Measurements from ENCODE around the gene LIPI.
"Not testable (repeated sequence)": the region's sequence is repeated elsewhere in the genome, so short reads cannot be mapped to it uniquely, and the experiment has no call there.

The LIPI gene

DNA sequence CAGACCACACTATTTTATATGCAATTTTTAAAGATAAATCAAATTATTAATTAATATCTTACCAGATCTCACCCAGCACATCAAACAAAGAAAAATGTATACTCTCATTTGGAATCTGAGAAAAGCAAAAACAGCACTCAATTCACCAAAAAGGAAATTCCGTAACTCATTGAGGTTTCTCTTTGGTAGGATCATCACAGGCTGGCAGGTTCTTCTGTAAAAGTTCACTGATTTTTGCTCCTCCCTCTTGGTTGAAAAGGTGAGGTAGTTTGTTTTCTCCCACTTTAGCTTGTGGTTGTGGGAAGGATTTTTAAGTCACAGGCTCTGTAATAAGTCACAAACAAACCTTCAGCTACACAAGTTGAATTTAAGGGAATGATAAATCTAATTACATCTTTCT lies at the start of gene LIPI:
Gene LIPI, minus strand, starts transcription at position 218 of the 400 bp plus-strand sequence. Its CDS starts 110 bp downstream, at position 108.
- DNase-seq: no peak

DNA sequence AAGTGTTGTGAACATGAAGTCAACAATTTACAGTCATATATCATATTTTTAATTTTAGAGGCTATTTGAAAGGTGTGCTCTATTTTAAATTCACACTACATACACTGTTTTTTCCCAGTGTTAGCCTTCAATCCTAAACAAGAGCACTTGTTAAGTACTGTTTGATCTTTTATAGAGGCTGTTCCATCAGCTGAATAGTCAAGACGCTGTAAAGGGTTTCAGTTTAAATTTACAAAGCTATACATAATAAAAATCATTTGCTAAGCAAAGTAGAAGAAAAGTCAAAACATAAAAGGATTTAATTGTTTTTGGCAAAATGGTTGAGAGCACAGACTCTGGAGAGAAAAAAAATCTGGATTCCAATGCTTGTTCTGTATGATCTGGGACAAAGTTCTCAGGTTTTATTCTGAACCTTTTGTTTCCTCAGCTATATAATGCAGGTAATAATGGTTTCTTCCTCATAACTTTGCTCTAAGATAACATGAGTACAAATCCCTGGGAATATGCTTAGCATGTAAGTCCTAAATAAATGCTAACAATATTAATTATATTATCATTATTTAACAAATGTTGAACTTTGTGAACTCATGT lies 49.5 kb upstream of the LIPI start:
- DNase-seq: no peak

DNA sequence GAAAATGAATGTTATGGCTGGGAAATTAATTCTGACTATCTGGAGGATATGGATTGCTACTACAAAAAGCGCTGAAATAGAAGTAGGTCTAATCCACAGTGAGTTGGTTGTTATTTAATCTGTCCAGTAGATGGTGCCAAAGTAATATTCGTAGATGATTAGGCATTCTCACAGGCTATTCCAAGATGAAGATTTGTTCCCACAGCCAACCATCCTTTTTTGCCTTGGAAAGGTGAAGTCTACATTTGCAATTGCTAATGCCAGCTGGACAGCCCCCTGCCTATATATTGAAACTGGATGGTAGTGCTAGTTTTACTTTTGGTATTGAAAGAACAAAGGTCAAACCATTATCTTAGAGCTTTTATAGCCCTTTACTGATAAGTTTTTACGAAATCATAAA lies 49.0 kb upstream of the LIPI start:
- DNase-seq: no peak

DNA sequence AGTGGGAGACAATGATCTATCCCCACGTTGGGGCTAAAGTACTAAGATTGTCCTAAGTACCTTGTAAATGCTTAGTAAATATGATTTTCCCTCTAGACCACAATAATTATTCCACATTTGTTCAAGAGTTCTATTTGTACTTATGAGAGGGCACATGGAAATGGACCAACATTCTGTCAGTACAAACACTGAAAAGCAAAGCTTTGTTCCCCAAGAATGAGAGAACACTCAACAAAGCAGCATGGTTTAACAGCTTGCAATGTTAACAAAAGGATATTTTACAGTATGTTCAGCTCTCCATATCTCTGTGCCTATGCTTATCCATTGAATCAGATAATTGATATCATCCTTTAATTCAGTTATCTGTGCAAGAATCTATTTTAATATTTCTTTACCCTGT lies 40.6 kb upstream of the LIPI start:
- DNase-seq: no peak

DNA sequence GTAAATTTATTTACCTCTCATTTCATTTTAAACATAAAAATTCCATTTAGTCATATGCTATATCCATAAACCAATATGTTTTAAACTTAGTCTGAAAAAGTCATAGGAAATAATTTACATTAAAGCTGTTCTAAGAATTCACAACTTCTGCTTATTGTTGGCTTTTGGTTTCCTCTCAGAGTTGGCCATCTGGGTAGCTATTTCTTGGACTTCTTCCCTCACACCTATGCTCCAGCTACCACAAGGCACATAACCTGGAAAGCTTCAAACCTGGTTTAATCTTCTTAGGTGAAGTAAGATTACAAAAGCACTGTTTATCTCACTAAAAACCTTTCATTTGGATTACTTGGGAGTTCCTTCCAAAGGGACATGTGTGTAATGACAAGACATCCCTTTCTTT lies 35.0 kb upstream of the LIPI start:
- no peak for DNase-seq

DNA sequence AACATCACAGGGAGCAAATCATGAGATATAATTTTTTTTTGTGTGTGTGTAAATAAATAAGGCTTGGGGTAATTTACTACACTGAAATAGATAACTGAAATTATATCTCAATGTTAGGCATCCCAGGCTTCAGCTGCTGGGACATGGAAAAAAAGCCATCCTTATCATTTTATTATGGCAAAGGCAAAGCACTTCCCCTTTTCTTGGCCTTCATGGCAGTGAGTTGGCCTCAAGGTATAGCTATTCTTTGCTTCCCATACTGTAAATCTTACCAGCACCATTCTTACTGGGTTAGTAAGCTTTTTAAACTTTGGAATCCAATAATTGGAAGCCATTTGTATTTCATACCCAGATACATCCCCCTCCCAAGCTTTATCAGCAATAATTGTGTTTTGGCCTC lies 34.2 kb upstream of the LIPI start:
- no peak for DNase-seq

DNA sequence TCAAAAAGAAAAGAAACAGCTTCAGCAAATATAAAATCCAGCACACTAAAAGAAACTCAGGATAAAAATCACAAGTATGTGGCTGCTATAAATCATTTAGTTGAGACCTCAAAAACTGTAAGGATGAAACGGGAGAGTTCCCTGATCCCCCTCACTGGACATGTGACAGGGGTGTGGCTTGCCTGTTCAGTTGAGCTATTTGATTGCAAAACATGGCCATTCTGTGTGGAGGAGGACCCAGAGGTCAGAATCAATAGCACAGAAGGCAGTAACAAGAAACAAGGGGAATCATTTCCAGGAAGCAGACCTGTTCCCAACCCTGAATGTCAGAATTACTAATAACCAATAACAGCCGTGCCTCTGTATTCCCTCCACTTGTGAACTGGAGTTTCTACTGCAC lies 33.1 kb upstream of the LIPI start:
- no peak for DNase-seq

DNA sequence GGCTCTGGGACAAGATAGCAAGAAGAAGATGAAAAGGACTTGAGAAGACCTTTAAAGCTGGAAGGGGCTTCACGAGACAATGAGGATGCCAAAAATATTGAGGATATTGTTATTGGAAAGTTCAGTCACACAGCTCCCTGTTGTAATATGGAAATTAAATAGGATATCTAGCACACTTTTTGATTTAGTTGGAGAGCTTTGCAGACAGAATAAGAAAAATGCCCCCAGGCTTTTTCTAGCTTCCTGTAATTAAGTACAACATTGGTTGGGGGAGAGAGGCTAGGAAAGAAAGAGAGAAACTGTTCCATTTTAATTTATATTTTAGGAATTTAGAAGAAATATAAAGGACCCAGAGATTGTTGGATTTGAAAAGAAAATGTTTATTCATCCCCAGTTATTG lies 32.7 kb upstream of the LIPI start:
- no peak for DNase-seq

DNA sequence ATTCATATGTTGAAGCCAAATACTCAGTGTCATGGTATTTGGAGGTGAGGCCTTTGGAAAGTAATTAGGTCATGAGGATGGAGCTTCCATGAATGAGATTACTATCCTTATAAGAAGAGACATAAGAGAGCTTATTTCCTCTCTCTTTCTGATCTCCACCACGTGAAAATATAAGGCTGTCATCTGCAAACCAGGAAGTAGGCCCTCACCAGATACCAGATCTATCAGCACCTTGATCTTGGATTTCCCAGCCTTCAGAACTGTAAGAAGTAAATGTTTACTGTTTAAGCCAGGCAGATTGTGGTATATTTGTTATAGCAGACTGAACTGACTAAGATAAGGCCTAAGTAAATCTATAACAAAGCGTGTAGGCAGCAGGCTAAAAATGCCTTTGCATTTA lies 30.5 kb upstream of the LIPI start:
- DNase-seq: no peak

DNA sequence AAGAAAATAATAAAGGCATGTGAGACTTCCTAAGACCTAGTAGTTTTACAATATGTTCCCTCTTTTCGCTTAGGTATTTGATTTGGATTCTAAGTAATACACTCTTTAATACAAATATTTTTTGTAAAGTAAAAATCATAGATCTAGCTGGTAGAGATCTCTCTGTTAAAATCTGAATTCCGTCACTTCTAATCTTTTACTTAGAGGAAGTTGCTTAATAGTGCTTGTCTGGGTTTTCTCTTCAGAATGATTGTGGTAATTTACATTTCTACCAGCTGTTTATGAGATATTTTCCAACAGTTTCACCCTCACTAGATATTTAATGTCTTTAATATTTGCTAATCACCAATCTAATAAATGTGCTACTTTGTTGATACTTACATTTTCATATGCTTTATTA lies 28.5 kb upstream of the LIPI start:
- DNase-seq: no peak

DNA sequence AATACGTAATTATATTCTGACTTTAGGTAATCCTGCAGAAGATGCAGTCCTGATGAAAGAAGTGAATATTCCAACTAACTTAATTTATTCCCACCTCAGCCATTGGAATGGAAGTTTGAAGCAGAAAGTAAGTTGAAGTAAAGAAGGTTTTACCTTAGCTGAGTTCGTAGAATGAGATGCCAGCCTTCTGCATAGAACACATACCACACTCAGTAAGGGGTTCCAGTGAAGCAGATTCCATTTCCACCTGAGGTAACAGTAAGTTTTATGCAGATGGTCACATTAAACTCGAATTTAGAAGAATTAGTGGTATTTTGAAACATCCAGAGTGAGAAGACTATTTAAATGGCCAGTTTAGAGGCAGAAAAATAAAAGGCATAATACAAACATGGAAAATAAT lies 25.4 kb upstream of the LIPI start:
- no peak for DNase-seq

DNA sequence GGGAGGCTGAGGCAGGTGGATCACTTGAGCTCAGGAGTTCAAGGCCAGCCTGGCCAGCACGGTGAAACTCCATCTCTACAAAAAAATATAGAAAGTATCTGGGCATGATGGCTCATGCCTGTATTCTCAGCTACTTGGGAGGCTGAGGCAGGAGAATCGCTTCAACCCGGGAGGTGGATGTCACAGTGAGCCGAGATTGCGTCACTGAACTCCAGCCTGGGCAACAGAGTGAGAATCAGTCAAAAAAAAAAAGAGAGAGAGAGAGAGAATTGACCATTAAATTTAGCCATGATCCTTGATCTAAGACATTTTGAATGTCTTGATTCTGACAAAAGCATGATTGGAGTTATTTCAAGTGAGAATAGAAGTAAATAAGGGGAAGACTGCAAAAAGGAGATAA lies 24.3 kb upstream of the LIPI start:
- no peak for DNase-seq

DNA sequence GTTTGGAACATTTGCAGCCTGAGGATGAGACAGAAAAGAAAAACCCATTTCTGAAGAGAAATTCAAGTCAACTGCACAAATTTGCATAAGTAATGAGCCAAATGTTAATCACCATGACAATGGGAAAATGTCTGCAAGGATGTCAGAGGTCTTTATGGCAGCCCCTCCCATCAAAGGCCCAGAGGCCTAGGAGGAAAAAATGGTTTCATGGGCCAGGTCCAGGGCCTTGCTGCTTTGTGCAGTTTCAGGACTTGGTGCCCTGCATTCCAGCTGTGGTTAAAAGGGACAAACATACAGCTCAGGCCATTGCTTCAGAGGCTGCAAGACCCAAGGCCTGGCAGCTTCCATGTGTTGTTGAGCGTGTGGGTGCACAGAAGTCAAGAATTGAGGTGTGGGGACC lies 18.6 kb upstream of the LIPI start:
- DNase-seq: no peak

DNA sequence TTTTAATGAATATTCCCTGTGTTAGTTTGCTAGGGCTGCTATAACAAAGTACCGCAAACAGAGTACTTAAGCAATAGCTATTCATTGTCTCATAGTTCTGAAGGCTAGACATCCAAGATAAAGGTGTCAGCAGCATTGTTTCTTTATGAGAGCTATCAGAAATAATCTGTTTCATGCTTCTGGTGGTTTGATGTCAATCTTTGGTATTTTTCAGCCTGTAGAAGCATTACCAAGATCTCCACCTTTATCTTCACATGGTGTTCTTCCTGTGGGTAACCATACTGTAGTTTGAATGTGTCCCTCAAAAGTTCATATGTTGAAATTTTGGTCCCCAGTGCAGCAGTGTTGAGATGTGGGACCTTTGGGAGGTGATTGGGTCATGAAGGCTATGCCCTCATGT lies 12.6 kb upstream of the LIPI start:
- DNase-seq: no peak

DNA sequence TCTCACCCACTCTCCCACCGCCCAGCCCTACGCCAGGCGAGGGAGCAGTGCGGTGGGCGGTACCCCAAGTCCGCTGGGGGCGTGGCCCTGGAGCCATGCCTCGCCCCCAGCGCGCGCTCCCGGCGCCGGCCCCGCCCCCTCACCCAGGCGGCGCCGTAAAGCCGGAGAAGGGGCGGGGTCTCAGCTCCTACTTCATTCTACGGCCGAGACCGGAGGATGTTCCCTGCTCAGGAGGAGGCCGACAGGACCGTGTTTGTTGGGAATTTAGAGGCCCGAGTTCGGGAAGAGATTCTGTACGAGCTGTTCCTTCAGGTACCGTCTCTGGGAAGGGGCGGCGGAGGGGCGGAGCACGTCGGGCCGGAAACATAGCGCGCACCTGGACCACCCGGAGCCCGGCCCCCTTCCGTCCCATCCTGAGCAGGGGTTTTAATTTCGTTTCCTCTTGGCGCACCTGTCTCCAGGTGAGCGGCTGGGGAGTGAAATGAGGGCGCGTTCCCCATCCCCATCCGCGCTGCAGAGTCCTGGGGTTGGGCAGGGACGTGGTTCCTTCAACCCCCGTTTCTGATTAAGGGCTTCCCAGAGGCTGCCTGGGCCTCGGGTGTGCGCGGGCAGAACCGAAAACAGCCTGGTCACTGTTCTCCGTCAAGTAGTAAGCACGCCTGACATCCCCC lies 5.4 kb upstream of the LIPI start, which contains the start of gene RBM11:
Gene RBM11, plus strand, starts transcription at position 187 of the 671 bp plus-strand sequence. Its CDS starts 30 bp downstream, at position 217.
- DNase-seq: peak; percentile 72

DNA sequence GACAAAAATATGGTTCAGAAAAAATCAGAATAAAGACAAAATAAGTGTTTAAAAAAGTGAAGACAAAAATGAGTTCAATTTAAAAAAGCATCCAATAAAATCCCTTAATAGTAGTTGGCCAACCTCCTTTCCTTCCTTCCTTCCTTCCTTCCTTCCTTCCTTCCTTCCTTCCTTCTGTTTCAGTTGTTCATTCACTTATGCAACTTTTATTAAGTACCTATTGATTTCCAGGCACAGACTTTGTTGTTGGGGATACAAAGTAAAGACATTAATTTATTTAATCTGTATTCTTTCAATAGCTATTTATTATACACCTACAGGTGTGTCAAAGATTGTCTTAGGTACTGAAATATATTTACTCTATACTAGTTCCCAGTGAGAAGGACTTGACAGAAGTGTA lies 2.4 kb upstream of the LIPI start:
- DNase-seq: no peak

DNA sequence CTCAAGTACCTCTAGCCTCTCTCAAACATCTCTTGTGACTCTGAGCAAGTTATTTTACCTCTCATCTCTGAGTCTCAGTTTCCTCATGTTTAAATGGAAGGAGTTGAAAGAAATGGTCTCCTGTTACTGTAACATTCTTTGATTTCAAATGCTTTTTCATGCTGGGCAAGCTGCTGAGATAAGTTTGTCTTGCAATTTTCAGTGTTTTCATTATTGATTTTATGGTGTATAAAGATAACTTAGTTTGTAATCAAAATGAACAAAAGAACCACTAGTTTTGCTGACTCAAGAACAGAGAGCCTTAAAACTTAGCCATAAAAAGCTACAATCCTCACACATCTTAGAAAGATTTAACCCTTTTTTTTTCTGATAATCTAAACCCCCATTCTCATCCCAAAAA lies 4.5 kb downstream of the LIPI start:
- no peak for DNase-seq

DNA sequence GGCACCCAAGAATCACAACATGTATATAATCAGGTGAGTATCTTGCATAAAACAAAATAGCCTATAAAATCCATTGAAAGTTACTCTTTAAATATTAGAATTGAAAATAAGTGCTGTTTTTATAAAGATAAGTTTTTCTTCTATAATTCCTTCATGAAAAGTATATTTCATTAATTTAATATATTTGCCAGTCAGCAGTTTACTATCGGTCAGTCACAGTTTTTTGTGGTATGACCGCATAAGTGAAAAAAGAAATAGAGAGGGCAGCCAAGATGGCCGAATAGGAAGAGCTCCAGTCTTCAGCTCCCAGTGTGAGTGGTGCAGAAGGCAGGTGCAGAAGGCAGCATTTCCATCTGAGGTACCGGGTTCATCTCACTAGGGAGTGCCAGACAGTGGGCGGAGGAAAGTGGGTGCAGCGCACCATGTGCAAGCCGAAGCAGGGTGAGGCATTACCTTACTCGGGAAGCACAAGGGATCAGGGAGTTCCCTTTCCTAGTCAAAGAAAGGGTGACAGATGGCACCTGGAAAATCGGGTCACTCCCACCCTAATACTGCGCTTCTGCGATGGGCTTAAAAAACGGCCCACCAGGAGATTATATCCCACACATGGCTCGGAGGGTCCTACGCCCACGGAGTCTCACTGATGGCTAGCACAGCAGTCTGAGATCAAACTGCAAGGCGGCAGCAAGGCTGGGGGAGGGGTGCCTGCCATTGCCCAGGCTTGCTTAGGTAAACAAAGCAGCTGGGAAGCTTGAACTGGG lies 44.1 kb downstream of the LIPI start:
- DNase-seq: not testable (repeated sequence)

DNA sequence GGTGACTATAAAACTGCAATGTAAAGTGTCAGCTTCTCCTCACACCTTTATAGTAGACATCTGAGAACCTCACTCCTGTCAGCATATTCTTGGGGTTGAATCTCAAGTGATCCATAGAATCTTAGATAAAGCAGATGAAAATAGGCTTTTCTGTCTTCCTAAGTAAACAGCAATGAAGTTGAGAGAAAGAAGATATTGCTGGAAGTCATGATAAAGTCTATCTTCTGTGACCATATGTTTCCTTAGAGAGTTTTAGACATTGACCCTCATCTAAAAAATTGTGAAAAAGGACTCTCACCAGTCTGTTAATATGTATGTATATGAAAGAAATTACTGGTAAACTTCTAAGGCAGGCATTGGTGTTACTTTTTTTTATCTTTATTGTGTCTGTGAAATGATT lies 66.8 kb downstream of the LIPI start:
- DNase-seq: no peak

DNA sequence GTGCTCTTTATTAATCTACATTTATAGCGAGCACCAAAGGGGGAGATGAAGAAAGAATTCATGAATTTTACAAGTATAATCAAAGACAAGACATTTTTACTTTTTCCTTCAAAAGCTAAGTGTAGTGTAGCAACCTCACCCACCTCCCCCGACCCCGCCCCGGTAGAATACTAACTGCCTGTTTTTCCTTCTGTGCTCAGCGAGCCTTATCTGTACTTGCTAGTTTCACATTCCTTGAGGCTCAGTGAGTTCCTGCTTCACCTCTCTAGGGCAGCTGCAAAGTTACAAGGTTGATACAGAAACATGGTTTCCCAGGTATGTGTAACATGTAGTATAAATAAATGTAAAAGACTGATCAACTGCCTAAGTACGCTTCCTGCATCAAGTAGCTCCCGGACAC lies 86.5 kb downstream of the LIPI start:
- DNase-seq: no peak

DNA sequence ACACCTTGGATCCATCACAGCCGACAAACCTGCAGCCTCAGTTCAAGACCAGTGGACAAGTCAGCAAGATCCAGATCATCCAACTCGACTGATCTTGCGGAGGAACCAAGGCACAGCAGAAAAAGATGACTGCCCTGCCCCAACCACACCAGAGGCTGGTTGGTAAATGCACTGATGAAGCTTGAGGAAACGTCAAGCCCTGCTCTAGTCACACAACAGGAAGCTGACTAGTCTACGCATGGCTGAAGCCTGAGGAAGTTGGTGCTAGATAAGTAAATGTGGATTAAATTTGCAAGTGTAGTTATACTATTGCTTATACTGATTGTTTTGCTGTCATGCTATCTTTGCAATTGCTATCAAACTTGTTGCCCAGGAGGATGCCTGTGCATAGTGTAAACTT lies 89.0 kb downstream of the LIPI start:
- no peak for DNase-seq

DNA sequence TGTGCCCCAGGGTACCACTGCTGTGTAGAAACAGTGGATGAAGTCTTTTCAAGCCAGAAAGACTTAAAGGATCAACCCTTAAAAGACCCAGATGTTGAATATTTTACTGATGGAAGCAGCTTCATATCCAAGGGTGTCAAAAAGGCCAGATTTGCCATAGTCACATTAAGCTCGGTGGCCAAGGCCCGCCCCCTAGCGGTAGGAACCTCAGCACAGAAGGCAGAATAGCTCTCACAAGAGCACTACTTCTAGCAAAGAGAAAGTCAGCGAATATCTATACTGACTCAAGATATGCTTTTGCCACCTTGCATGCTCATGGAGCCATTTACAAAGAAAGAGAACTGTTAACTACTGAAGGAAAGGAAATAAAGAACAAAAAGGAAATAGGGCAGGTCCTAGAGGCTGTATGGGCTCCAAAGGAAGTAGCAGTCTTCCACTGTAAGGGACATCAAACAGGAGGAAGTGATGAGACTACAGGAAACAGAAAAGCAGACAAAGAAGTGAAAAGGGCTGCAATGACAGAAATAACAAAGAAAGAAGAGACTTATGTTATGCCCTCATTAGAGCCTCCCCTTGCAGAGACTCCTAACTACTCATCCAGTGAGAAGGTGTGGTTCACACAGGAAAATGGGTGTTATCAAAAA lies 90.5 kb downstream of the LIPI start:
- no peak for DNase-seq

DNA sequence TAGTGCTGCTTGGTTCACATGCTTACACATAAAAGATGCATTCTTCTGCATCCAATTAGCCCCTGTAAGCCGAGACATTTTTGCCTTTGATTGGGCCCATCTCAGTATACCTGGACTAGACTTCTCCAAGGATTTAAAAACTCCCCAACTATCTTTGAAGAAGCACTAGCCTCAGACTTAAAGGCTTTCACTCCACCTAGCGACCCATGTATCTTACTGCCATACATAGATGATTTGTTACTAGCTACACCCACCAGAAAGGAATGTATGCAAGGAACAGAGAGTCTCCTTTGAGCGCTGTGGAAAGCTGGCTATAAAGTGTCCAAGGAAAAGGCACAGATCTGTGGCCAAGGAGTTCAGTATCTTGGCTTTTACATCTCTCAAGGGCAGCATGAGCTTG lies 91.7 kb downstream of the LIPI start:
- DNase-seq: no peak

DNA sequence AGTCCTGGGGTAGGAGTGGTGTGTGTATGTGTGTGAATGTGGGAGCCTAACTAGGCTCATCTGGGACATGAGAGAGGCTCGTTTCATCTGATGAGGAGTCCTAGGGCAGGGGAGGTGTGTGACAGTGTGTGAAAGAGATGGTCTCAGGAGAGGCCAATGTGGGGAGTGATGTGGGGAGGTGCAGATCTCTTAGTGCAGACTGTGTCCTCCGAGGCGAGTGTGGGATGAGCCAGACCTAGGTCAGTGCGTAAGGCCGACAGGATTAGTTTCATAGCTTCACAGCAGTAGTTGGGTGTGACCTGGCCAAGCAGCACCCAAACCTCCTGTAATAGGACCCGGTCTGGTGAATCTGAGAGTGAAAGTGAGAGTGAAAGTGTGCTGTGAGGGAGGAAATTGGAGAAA lies 94.7 kb downstream of the LIPI start:
- DNase-seq: no peak
